Fibroblast of lung (primary cell): ENCODE measurements around the gene FILIP1L. TPM values are rescaled to one million over a fixed set of nuclear protein-coding genes. Genes with fewer than 3 reads are reported as not detected.

Experiments used
- DNase-seq, 2 donors: peaks; one replicate each; pipeline versions ENCODE4 v3.0.0 to v3.0.0-alpha.2; 2010; ENCODE audit warnings: low read depth in 2 of 2
- H2AFZ ChIP-seq: 2 replicates; pipeline ENCODE4 v1.5.1; 2012; ENCODE audit warnings: low read length, control low read depth, inconsistent platforms
- H3K27ac ChIP-seq: 2 replicates; pipeline ENCODE4 v1.5.1; 2011; ENCODE audit warnings: low read length, control low read depth; ENCODE audit not compliant: insufficient read depth
- H3K27me3 ChIP-seq: 2 replicates; pipeline ENCODE4 v1.5.1; 2011; ENCODE audit warnings: mild to moderate bottlenecking, low read length; ENCODE audit not compliant: control insufficient read depth, insufficient read depth
- H3K36me3 ChIP-seq: 2 replicates; pipeline ENCODE4 v1.5.1; 2011; ENCODE audit warnings: low read length; ENCODE audit not compliant: control insufficient read depth, insufficient read depth
- H3K4me1 ChIP-seq: 2 replicates; pipeline ENCODE4 v1.5.1; 2011; ENCODE audit warnings: low read length; ENCODE audit not compliant: control insufficient read depth, insufficient read depth; ENCODE audit errors: extremely low read depth
- H3K4me2 ChIP-seq: 2 replicates; pipeline ENCODE4 v1.5.1; 2011; ENCODE audit warnings: low read length, control low read depth; ENCODE audit not compliant: insufficient read depth; ENCODE audit errors: extremely low read depth
- H3K4me3 ChIP-seq, 4 experiments: fragments of 200-600 bp in 1 of 4; sonication (generic) in 1 of 4; replicated peaks in 1 of 4; 2 replicates each; pipeline ENCODE4 v1.5.1; 2011 to 2016; ENCODE audit warnings: low read length in 4 of 4, low read depth in 3 of 4, mild to moderate bottlenecking in 3 of 4, control low read depth in 2 of 4, inconsistent platforms in 1 of 4, mixed read lengths in 1 of 4; ENCODE audit not compliant: insufficient read depth in 1 of 4; ENCODE audit errors: control extremely low read depth in 1 of 4
- H3K79me2 ChIP-seq: 2 replicates; pipeline ENCODE4 v1.5.1; 2012; ENCODE audit warnings: mild to moderate bottlenecking, low read length, inconsistent platforms; ENCODE audit not compliant: control insufficient read depth, insufficient read depth
- H3K9ac ChIP-seq: 2 replicates; pipeline ENCODE4 v1.5.1; 2011; ENCODE audit warnings: mild to moderate bottlenecking, low read length, control low read depth; ENCODE audit not compliant: insufficient read depth
- H3K9me3 ChIP-seq: 2 replicates; pipeline ENCODE4 v1.5.1; 2012; ENCODE audit warnings: low read depth, low read length; ENCODE audit not compliant: control insufficient read depth, insufficient read depth
- H4K20me1 ChIP-seq: 2 replicates; pipeline ENCODE4 v1.5.1; 2011; ENCODE audit warnings: low read length; ENCODE audit not compliant: control insufficient read depth, insufficient read depth; ENCODE audit errors: extremely low read depth
- EZH2 ChIP-seq: IDR thresholded peaks from 2 replicates; pipeline ENCODE4 v1.5.1; 2012; ENCODE audit warnings: low read length, control low read depth, mild to moderate bottlenecking; ENCODE audit errors: missing control alignments
- polyA plus RNA-seq, 2 donors: library from polyadenylated mRNA; depleted of rRNA in 1 of 2; stranded (reverse) in 1 of 2; unstranded in 1 of 2; fragments of >200 nt; gene quantifications; 2 replicates each; pipeline ENCODE4 v1.2.1, GENCODE V29; 2011 to 2012; ENCODE audit warnings: missing spikeins in 1 of 2
- total RNA-seq: library from RNA; depleted of rRNA; stranded (reverse); fragments of >200 nt; gene quantifications from 2 replicates; pipeline ENCODE4 v1.2.1, GENCODE V29; 2014
- TF ChIP-seq, protein P1 (sequence below), 2 donors: IDR thresholded peaks in 1 of 2; conservative IDR thresholded peaks in 1 of 2; 1 replicate in 1 of 2; 2 replicates in 1 of 2; pipeline ENCODE4 v1.5.1; 2011 to 2012; ENCODE audit warnings: low read length in 2 of 2, control low read depth in 1 of 2, inconsistent platforms in 1 of 2, low read depth in 1 of 2, mild to moderate bottlenecking in 1 of 2

Gene FILIP1L
- total and polyA plus RNA-seq, 2 donors (not counting 1 experiment from before 2014, with no cell fraction given), result 92.8 to 126 TPM

DNA sequence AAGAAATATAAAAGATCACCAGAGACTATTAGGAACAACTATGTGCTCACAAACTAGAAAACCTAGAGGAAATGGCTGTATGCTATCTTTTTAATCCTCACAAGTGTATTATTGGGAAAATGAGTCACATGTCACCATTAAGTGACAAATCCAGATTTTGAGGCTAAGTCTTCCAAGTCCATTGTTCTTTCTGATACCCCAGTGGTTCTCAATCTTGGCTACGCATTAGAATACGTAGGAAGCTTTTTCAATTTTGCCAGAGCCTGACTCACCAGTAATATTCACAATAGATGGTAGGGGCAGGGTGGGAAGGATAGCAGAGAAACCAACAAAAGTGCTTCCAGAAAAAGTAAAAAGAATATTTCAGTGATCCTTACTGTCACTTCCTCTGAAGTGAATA lies 117.0 kb downstream of the FILIP1L start:
- no peaks in the 10 kb centered on the region for H3K36me3 ChIP-seq
- no peak overlapping the region for H3K9ac ChIP-seq
- DNase-seq, result peak in 1 of 2 donors; percentile 81
- H3K27ac ChIP-seq, result no peak overlapping the region
- H3K4me2 ChIP-seq, result no peak overlapping the region
- no peaks in the 10 kb centered on the region for H3K9me3 ChIP-seq
- no peaks in the 10 kb centered on the region for H3K79me2 ChIP-seq
- no peak overlapping the region for H2AFZ ChIP-seq
- TF ChIP-seq EZH2, result no peak
- TF ChIP-seq, protein P1, sequence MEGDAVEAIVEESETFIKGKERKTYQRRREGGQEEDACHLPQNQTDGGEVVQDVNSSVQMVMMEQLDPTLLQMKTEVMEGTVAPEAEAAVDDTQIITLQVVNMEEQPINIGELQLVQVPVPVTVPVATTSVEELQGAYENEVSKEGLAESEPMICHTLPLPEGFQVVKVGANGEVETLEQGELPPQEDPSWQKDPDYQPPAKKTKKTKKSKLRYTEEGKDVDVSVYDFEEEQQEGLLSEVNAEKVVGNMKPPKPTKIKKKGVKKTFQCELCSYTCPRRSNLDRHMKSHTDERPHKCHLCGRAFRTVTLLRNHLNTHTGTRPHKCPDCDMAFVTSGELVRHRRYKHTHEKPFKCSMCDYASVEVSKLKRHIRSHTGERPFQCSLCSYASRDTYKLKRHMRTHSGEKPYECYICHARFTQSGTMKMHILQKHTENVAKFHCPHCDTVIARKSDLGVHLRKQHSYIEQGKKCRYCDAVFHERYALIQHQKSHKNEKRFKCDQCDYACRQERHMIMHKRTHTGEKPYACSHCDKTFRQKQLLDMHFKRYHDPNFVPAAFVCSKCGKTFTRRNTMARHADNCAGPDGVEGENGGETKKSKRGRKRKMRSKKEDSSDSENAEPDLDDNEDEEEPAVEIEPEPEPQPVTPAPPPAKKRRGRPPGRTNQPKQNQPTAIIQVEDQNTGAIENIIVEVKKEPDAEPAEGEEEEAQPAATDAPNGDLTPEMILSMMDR (conservative IDR thresholded peaks at IDR 0.05 in 1 of 2, IDR thresholded peaks at IDR 0.05 in 1 of 2; ENCODE audit: low read depth in 1 of 2, low read length in 2 of 2), result no peak
- no peaks in the 10 kb centered on the region for H3K27me3 ChIP-seq
- H3K4me1 ChIP-seq, result no peaks in the 10 kb centered on the region
- no peak overlapping the region for H3K4me3 ChIP-seq
- no peaks in the 10 kb centered on the region for H4K20me1 ChIP-seq

- TF ChIP-seq, protein P1 (conservative IDR thresholded peaks at IDR 0.05 in 1 of 2, IDR thresholded peaks at IDR 0.05 in 1 of 2; ENCODE audit: low read depth in 1 of 2, low read length in 2 of 2), result no peak
- no peak for TF ChIP-seq EZH2
- Histone ChIP-seq H3K27ac (no peak overlapping the region), H3K4me1 (no peaks in the 10 kb centered on the region), H3K36me3 (no peaks in the 10 kb centered on the region), H3K79me2 (no peaks in the 10 kb centered on the region), H4K20me1 (no peaks in the 10 kb centered on the region), H3K4me2 (no peak overlapping the region), H3K9ac (no peak overlapping the region), H3K9me3 (no peaks in the 10 kb centered on the region), H3K4me3 (no peak overlapping the region), H2AFZ (no peak overlapping the region), H3K27me3 (no peaks in the 10 kb centered on the region)
- no peak for DNase-seq
These were observed 124.1 kb downstream of the FILIP1L start for GRCh38 chr3:99990179-99990578.

DNA sequence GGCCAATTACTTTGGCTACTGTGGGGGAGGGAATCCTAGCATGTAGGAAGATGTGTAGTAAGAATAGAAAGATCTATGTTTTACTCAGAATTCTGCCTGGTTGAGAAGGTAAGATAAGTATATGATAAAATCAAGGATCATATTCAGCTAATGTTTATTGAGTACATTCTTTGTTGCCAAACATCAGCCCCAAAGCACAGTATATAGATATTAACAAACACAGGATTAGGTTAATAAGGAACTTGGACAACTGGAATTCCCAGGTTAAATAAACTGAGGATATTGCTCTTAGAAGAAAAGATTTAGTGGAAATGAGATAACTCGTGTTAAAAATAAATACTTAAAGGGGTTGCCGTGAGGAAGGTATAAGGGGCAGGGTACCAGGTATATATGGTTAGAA lies 129.6 kb downstream of the FILIP1L start:
- DNase-seq, result no peak
- Histone ChIP-seq H3K27ac (no peak overlapping the region), H3K9ac (no peak overlapping the region), H3K4me1 (no peaks in the 10 kb centered on the region), H3K4me3 (no peak overlapping the region), H2AFZ (no peak overlapping the region), H3K9me3 (no peaks in the 10 kb centered on the region), H4K20me1 (no peaks in the 10 kb centered on the region), H3K36me3 (no peaks in the 10 kb centered on the region), H3K79me2 (no peaks in the 10 kb centered on the region), H3K4me2 (no peak overlapping the region), H3K27me3 (no peaks in the 10 kb centered on the region)
- TF ChIP-seq EZH2, result no peak
- TF ChIP-seq, protein P1 (conservative IDR thresholded peaks at IDR 0.05 in 1 of 2, IDR thresholded peaks at IDR 0.05 in 1 of 2; ENCODE audit: low read depth in 1 of 2, low read length in 2 of 2), result no peak
